SK-N-SH (cell line): ENCODE measurements around the gene ATP8B1. TPM values are rescaled to one million over a fixed set of nuclear protein-coding genes. Genes with fewer than 3 reads are reported as not detected.
"Not testable (repeated sequence)": the region's sequence is repeated elsewhere in the genome, so short reads cannot be mapped to it uniquely, and the experiment has no call there.

Experiments used
- CTCF ChIA-PET: fragments of 300-600, 350-600 bp; formaldehyde crosslinking; extraction: SDS; loops from one replicate; lab custom pipeline; 2021; lab: Yijun Ruan, JAX
- POLR2A ChIA-PET: fragments of 350-600 bp; sonication (Branson Sonifier 250); formaldehyde crosslinking; extraction: SDS; loops from one replicate; lab custom pipeline; 2020; ENCODE audit warnings: antibody characterized with exemption, inconsistent platforms; lab: Yijun Ruan, JAX
- DNase-seq: peaks from one replicate; pipeline ENCODE4 v3.0.0; 2012
- H2AFZ ChIP-seq: fragments of 200-600 bp; sonication (generic); 2 replicates; pipeline ENCODE4 v1.8.1; 2016; ENCODE audit warnings: antibody characterized with exemption, mild to moderate bottlenecking, low read depth
- H3F3A ChIP-seq: fragments of 200-600 bp; sonication (generic); replicated peaks from 2 replicates; pipeline ENCODE3; 2016; ENCODE audit warnings: antibody characterized with exemption, mild to moderate bottlenecking; ENCODE audit not compliant: insufficient read depth
- H3K27ac ChIP-seq, 2 experiments: fragments of 200-500 bp in 1 of 2; fragments of 200-600 bp in 1 of 2; sonication (Bioruptor generic) in 1 of 2; sonication (generic), shearing (Covaris generic) in 1 of 2; 2 replicates each; pipeline versions ENCODE4 v1.5.1 to v1.6.1; 2014 to 2016; ENCODE audit warnings: low read depth in 2 of 2, inconsistent platforms in 1 of 2, low read length in 1 of 2, mild to moderate bottlenecking in 1 of 2, mixed read lengths in 1 of 2
- H3K27me3 ChIP-seq: fragments of 200-600 bp; sonication (generic), shearing (Covaris generic); 2 replicates; pipeline ENCODE4 v1.6.1; 2016; ENCODE audit warnings: mixed run types; ENCODE audit not compliant: insufficient read depth
- H3K36me3 ChIP-seq, 2 experiments: fragments of 200-500 bp in 1 of 2; fragments of 200-600 bp in 1 of 2; sonication (Bioruptor generic) in 1 of 2; sonication (generic) in 1 of 2; replicated peaks in 1 of 2; 2 replicates each; pipeline versions ENCODE3 to v1.5.1; 2014 to 2016; ENCODE audit warnings: low read length in 1 of 2, mild to moderate bottlenecking in 1 of 2; ENCODE audit not compliant: insufficient read depth in 2 of 2, control insufficient read depth in 1 of 2
- H3K4me1 ChIP-seq, 2 experiments: fragments of 200-500 bp in 1 of 2; fragments of 200-600 bp in 1 of 2; sonication (Bioruptor generic) in 1 of 2; sonication (generic), shearing (Covaris generic) in 1 of 2; 2 replicates each; pipeline versions ENCODE4 v1.5.1 to v1.6.1; 2014 to 2016; ENCODE audit warnings: low read depth in 1 of 2, low read length in 1 of 2, mixed run types in 1 of 2; ENCODE audit not compliant: insufficient read depth in 2 of 2, control insufficient read depth in 1 of 2
- H3K4me2 ChIP-seq: fragments of 200-600 bp; sonication (generic), shearing (Covaris generic); 2 replicates; pipeline ENCODE4 v1.6.1; 2017; ENCODE audit warnings: mixed run types
- H3K4me3 ChIP-seq, 2 experiments: fragments of 200-500 bp in 1 of 2; fragments of 200-600 bp in 1 of 2; sonication (Bioruptor generic) in 1 of 2; sonication (generic), shearing (Covaris generic) in 1 of 2; 2 replicates each; pipeline versions ENCODE4 v1.5.1 to v1.8.1; 2014 to 2016; ENCODE audit warnings: low read depth in 2 of 2, inconsistent platforms in 1 of 2, low read length in 1 of 2, mild to moderate bottlenecking in 1 of 2, mixed read lengths in 1 of 2, moderate library complexity in 1 of 2
- H3K79me2 ChIP-seq: fragments of 200-600 bp; sonication (generic); 2 replicates; pipeline ENCODE4 v1.8.1; 2017; ENCODE audit warnings: mild to moderate bottlenecking; ENCODE audit not compliant: insufficient read depth
- H3K9ac ChIP-seq: fragments of 200-600 bp; sonication (generic); 2 replicates; pipeline ENCODE4 v1.6.1; 2017; ENCODE audit warnings: mixed run types
- H3K9me2 ChIP-seq: fragments of 200-600 bp; sonication (generic); 2 replicates; pipeline ENCODE4 v1.6.1; 2017; ENCODE audit warnings: mixed run types
- H3K9me3 ChIP-seq: fragments of 200-600 bp; sonication (generic); 2 replicates; pipeline ENCODE4 v1.6.1; 2017; ENCODE audit warnings: mixed run types, mild to moderate bottlenecking, moderate library complexity
- H4K20me1 ChIP-seq: fragments of 200-600 bp; sonication (generic); 2 replicates; pipeline ENCODE4 v1.6.1; 2017; ENCODE audit warnings: mild to moderate bottlenecking, mixed run types; ENCODE audit not compliant: insufficient read depth
- EP300 ChIP-seq, 2 experiments: IDR thresholded peaks; 2 replicates each; pipeline versions ENCODE4 v1.4.0 to v1.6.1; 2012; ENCODE audit warnings: borderline replicate concordance in 1 of 2, low read depth in 1 of 2, low read length in 1 of 2
- EZH2phosphoT487 ChIP-seq: fragments of 200-600 bp; sonication (generic); IDR thresholded peaks from 2 replicates; pipeline ENCODE4 v1.6.1; 2017; ENCODE audit warnings: low read depth, mixed run types, mild to moderate bottlenecking, antibody characterized with exemption, moderate library complexity, borderline replicate concordance
- FOSL2 ChIP-seq: IDR thresholded peaks from 2 replicates; pipeline ENCODE4 v1.4.0; 2012; ENCODE audit warnings: low read depth, mild to moderate bottlenecking, moderate library complexity, borderline replicate concordance
- FOXM1 ChIP-seq: IDR thresholded peaks from 2 replicates; pipeline ENCODE4 v1.4.0; 2012; ENCODE audit warnings: low read depth, mild to moderate bottlenecking
- GABPA ChIP-seq: IDR thresholded peaks from 2 replicates; pipeline ENCODE4 v1.4.0; 2012; ENCODE audit warnings: low read depth, mild to moderate bottlenecking
- JUND ChIP-seq: IDR thresholded peaks from 2 replicates; pipeline ENCODE4 v1.4.0; 2012
- NFIC ChIP-seq: IDR thresholded peaks from 2 replicates; pipeline ENCODE4 v1.4.0; 2012; ENCODE audit warnings: borderline replicate concordance
- PBX3 ChIP-seq: IDR thresholded peaks from 2 replicates; pipeline ENCODE4; 2012
- RXRA ChIP-seq: IDR thresholded peaks from 2 replicates; pipeline ENCODE4 v1.4.0; 2012; ENCODE audit warnings: low read depth, mild to moderate bottlenecking, borderline replicate concordance
- SIN3A ChIP-seq: IDR thresholded peaks from 2 replicates; pipeline ENCODE4 v1.6.1; 2012; ENCODE audit warnings: low read depth, mild to moderate bottlenecking, low read length, moderate library complexity, borderline replicate concordance
- TAF1 ChIP-seq: IDR thresholded peaks from 2 replicates; pipeline ENCODE4 v1.6.1; 2012; ENCODE audit warnings: low read depth, mild to moderate bottlenecking, low read length, moderate library complexity, borderline replicate concordance
- TCF12 ChIP-seq: IDR thresholded peaks from 2 replicates; pipeline ENCODE4 v1.4.0; 2012
- TEAD4 ChIP-seq: IDR thresholded peaks from 2 replicates; pipeline ENCODE4 v1.4.0; 2012; ENCODE audit warnings: mild to moderate bottlenecking, borderline replicate concordance; ENCODE audit not compliant: insufficient read depth
- ZBTB33 ChIP-seq: IDR thresholded peaks from 2 replicates; pipeline ENCODE4 v1.4.0; 2012; ENCODE audit warnings: low read depth, borderline replicate concordance
- WGBS: methylation state at CpG from one replicate; pipeline ENCODE4 v1.1.6; 2017; ENCODE audit warnings: low lambda C conversion rate; 5-methylcytosine and 5-hydroxymethylcytosine counted together
- polyA plus RNA-seq, 3 experiments: library from polyadenylated mRNA; depleted of rRNA; stranded (reverse); fragments of >200 nt; gene quantifications; 2 replicates each; pipeline ENCODE4 v1.2.3, GENCODE V29; 2012
- TF ChIP-seq, protein P1 (sequence below): IDR thresholded peaks from 2 replicates; pipeline ENCODE4 v1.4.0; 2012; ENCODE audit warnings: low read depth, borderline replicate concordance

Gene ATP8B1
- polyA plus RNA-seq, 1 of the 3 experiments (the other 2 are of a cell fraction) = 43.8 TPM

GRCh38 chr18:57848374-57848773, 45.3 kb upstream of the ATP8B1 start:
- WGBS = 28% methylated on average over 1 of the region's 1 CpG
- not testable (repeated sequence) for H3K9me2 ChIP-seq, H3K9me3 ChIP-seq
- peak overlapping the region; percentile 56; the same call in 1 of the 2 replicates for H2AFZ ChIP-seq
- TF ChIP-seq TEAD4 (peak; percentile 61; the same call in 1 of the 2 replicates), JUND (peak; percentile 56), TCF12 (peak; percentile 60), PBX3 (peak; percentile 45), FOSL2 (peak; percentile 55; the same call in 1 of the 2 replicates), EP300 (IDR thresholded peaks at IDR 0.05; ENCODE audit: borderline replicate concordance in 1 of 2, low read depth in 1 of 2, low read length in 1 of 2) (peak in 1 of 2 experiments; percentile 66; a peak in 2 of 4 replicates)
- TF ChIP-seq, all 33 proteins: peak for 6; not testable (repeated sequence) for 27
- POLR2A ChIA-PET, H3K36me3 ChIP-seq, H3K79me2 ChIP-seq, H3K4me3 ChIP-seq, H4K20me1 ChIP-seq, DNase-seq, CTCF ChIA-PET, H3K27me3 ChIP-seq: not testable (repeated sequence)
- Histone ChIP-seq H3F3A (peaks cover 31% of the 10 kb centered on the region), H3K27ac (peak overlapping the region in 1 of 2 experiments; percentile 83; a peak in 2 of 4 replicates), H3K9ac (peak overlapping the region; percentile 33; the same call in 1 of the 2 replicates), H3K4me1 (peaks cover 0 to 26% of the 10 kb centered on the region in 2 experiments; a peak in 2 of 4 replicates), H3K4me2 (peak overlapping the region; percentile 48)

DNA sequence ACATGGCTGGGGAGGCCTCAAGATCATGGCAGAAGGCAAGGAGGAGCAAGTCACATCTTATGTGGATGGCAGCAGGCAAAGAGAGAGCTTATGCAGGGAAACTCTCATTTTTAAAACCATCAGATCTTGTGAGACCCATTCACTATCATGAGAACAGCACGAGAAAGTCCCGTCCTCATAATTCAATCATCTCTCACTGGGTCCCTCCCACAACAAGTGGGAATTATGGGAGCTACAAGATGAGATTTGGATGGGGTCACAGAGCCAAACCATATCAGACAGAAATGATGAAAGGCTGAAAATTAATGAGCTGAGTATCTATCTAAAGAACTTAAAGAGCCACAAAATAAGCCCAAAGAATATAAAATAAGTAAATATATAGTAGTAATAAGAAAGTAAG, 44.3 kb upstream of the ATP8B1 start:
- POLR2A ChIA-PET = not testable (repeated sequence)

DNA sequence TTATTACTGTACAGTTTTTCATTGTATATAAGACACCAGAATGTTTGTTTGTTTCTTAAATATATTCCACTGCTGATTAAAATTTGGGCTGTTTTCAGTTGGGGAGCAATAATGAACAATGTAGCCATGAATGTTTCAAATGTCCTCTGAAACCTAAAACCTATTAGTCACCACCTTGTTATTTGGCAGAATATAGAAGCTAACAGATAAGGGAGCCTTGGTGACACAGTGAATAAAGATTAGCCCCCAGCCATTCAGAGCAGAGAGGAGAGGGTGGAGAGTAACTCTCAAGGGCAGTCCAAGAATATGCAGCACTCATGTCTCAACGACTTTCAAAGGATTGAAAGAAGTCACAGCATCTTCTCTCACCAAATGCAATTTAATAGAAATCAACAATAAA, 43.1 kb upstream of the ATP8B1 start:
- Histone ChIP-seq H3K27ac (peak overlapping the region; percentile 35 to 83; a peak in 3 of 4 replicates), H3K4me1 (peaks cover 0 to 44% of the 10 kb centered on the region in 2 experiments; a peak in 2 of 4 replicates), H3F3A (peaks cover 35% of the 10 kb centered on the region), H3K9me2 (no peaks in the 10 kb centered on the region), H3K4me3 (no peak overlapping the region; a peak in 1 of 4 replicates), H3K9ac (peak overlapping the region; percentile 50; the same call in 1 of the 2 replicates), H3K9me3 (no peaks in the 10 kb centered on the region), H2AFZ (peak overlapping the region; percentile 61; the same call in 1 of the 2 replicates), H4K20me1 (no peaks in the 10 kb centered on the region), H3K79me2 (no peaks in the 10 kb centered on the region), H3K36me3 (no peaks in the 10 kb centered on the region), H3K4me2 (peak overlapping the region; percentile 36; the same call in 1 of the 2 replicates), H3K27me3 (no peaks in the 10 kb centered on the region)
- 7% methylated on average over 1 of the region's 1 CpG for WGBS
- DNase-seq = no peak
- CTCF ChIA-PET = interaction anchor here (0.6 kb wide), 2 partner anchors 20 to 216 kb away, joined by 3 read pairs; no protein-coding TSS in a partner anchor
- POLR2A ChIA-PET = no interaction called here
- TF ChIP-seq GABPA = no peak
- no peak for TF ChIP-seq ZBTB33
- peak; percentile 72 for TF ChIP-seq TCF12
- no peak for TF ChIP-seq FOXM1
- TF ChIP-seq RXRA = peak; percentile 32; the same call in 1 of the 2 replicates
- TF ChIP-seq, protein P1, sequence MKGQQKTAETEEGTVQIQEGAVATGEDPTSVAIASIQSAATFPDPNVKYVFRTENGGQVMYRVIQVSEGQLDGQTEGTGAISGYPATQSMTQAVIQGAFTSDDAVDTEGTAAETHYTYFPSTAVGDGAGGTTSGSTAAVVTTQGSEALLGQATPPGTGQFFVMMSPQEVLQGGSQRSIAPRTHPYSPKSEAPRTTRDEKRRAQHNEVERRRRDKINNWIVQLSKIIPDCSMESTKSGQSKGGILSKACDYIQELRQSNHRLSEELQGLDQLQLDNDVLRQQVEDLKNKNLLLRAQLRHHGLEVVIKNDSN = no peak
- no peak for TF ChIP-seq SIN3A
- TF ChIP-seq TAF1 = 0 out of 2 replicates have a peak, but pooled peaks have one; percentile 14
- TF ChIP-seq EZH2phosphoT487 = no peak
- TF ChIP-seq EP300 (IDR thresholded peaks at IDR 0.05; ENCODE audit: borderline replicate concordance in 1 of 2, low read depth in 1 of 2, low read length in 1 of 2) = peak in 1 of 2 experiments; percentile 86; a peak in 2 of 4 replicates
- TF ChIP-seq NFIC = peak; percentile 83
- TF ChIP-seq PBX3 = peak; percentile 62; the same call in 1 of the 2 replicates

More for the DNA sequence above, 44.3 kb upstream of the ATP8B1 start:
- H3K9me3 ChIP-seq, H3K27me3 ChIP-seq, H3K9me2 ChIP-seq, H2AFZ ChIP-seq, CTCF ChIA-PET, H3K4me2 ChIP-seq, DNase-seq, H3K79me2 ChIP-seq, H4K20me1 ChIP-seq, H3K36me3 ChIP-seq, H3K4me3 ChIP-seq: not testable (repeated sequence)
- peak overlapping the region in 1 of 2 experiments; percentile 83; a peak in 2 of 4 replicates for H3K27ac ChIP-seq
- H3K9ac ChIP-seq = peak overlapping the region; percentile 50; the same call in 1 of the 2 replicates
- 100% methylated on average over 2 of the region's 2 CpGs for WGBS
- peaks cover 35% of the 10 kb centered on the region for H3F3A ChIP-seq
- H3K4me1 ChIP-seq = peaks cover 0 to 34% of the 10 kb centered on the region in 2 experiments; a peak in 2 of 4 replicates
